HG03442 (cell line): ENCODE data around the gene PARL.

Experiments
- ATAC-seq: cut with Tn5 transposase; IDR thresholded peaks from one replicate; pipeline ENCODE4 v1.9.1; 2021; ENCODE audit warnings: mild to moderate bottlenecking, moderate library complexity; ENCODE audit not compliant: unreplicated experiment

The PARL gene

GRCh38 chr3:183818706-183819624, 65.7 kb downstream of the PARL start:
- no peak for ATAC-seq

GRCh38 chr3:183818041-183818620, 66.5 kb downstream of the PARL start:
- no peak for ATAC-seq

GRCh38 chr3:183817639-183818038, 67.0 kb downstream of the PARL start:
- ATAC-seq, result no peak

DNA sequence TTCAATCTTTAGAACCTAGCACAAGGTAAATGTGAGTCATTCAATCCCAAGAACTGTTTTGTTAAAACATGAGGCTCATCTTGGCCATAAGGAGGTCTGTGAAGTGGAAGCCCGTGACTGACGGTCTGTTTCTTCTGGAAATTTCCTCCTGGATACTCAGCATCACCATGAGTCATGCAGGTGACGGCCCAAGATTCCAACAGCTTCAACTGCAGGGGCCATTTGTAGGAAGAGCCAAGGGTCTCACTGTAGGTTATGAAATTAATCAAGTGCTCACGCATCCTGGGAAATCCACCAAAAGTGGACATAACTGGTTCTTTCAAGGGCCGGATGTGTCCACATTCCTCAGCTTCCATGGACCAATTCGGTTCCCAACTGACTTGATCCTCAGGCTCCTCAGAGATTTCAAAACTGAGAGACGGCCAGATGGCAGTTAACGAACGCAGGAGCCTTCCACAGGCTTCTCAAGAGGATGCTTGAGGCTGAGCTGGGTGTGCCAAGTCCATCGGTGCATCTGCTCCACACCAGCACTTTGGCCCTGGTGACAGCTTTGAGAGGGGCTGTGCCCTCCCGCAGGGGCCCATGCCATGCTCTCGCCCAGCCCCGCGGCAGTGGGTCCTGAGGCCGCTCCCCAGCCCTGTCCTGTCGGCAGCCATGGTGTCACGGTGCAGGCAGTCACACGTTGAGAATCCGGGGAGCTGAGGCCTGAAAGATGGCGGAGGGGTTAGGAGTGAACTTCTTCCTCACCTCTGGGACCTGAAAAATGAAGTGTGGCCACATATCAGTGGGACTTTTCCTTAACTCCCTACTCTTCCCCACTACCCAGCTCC, 67.8 kb downstream of the PARL start:
- no peak for ATAC-seq

DNA sequence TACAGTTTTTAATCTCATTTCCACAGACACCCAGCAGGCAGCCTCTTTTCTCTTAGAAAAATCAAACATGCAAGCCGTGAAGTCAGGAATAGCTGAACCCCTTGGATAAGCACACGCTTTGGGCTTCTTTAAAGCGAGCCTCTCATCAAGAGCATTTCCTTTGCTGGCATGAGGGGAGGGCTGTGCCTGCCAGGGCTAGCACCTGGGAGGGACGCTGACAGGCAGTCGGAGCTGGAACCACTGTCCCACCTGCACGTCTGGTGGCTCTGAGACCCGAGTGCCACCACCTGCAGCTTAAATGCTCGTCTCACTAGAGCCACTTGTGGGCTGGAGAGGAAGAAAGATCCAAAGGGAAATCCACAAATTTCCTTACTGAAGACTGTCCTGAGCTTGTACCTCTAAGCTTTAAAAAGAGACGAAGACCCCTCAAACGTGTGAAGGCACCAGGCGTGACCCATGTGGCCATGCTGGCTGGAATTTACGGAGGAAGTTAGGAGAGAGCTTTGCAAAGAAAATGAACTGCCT, 68.7 kb downstream of the PARL start:
- no peak for ATAC-seq

DNA sequence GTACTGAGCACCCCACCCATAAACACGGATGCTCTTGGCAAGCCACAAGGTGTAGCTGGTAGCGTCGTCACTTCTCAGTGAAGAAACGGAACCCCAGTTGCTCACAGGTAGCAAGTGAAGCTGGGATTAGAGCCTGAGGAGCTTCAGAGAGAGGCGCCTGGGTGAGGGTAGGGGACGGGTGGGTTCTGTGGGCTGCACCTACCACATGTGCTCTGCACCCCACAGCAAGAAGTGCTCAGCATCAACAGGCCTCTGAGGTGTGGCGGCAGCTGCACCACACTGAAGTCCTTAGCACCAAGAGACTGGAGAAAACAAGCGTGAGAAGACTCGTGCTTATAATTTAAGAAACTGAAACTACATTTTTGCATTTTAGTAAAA, 69.1 kb downstream of the PARL start:
- ATAC-seq, result no peak

DNA sequence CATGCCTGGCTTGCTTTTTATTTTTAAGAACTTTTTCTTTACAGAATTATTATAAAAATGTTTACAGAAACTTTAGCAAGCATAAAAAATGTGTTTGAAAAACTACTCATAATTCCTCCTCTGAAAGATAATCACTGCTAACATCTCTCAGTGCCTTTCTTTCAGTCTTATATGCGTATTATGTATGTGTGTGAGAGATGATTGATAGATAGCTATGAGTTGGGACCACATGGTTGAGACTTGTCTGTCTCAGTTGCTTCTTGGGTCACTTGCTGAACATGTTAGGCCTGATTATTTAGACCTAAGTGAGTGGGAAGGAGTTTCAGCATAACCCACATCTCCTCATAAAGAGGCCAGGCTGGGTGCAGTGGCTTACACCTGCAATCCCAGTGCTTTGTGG, 70.4 kb downstream of the PARL start:
- ATAC-seq, result no peak

DNA sequence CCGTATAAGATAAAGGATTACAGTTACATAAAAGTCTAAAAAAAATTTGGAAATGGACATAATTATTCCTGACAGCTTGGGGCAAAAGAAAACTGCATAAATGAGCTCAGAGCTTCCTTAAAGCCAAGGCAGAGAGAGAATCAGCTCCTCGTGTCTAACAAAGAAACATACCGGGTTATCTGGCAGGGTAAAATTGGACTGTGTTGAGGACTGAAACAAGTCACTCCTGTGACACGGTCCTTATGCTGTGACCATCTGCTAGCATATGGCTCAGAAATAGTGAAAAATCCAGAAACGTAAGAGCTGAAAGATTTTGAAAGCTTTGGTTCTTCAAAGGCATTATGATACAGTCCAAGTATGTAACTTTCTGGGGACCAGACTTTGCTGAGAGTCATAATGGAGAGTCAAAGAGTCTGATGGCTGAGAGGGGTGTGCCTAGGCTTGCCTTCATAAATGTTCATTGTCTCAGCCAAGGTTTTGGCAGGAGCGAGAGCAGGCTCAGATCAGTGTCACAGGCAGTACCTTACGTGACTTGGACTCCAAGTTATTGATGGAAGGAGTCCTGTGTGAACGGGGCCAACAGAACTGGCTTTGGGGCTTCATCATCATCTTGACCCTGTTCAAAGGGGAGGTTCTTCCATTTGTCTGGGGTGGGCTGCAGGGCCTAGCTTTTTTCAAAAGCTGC, 71.8 kb downstream of the PARL start:
- ATAC-seq, result no peak

DNA sequence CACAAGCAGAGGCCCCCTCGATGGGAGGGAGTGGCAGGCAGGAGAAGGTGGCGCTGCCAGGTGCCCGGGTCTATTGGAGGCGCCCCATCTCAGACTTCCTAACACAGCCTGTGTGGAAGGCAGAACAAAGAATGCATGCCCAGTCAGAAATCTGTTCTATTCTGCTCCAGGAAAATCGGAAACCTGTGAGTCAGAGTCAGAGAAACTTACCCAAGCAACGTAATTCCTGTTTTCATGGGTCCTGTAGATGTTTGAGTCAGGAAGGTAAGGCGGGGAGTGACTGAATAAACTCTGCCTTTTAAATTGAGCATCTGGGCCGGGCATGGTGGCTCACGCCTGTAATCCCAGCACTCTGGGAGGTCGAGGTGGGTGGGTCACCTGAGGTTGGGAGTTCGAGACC, 73.0 kb downstream of the PARL start:
- no peak for ATAC-seq

DNA sequence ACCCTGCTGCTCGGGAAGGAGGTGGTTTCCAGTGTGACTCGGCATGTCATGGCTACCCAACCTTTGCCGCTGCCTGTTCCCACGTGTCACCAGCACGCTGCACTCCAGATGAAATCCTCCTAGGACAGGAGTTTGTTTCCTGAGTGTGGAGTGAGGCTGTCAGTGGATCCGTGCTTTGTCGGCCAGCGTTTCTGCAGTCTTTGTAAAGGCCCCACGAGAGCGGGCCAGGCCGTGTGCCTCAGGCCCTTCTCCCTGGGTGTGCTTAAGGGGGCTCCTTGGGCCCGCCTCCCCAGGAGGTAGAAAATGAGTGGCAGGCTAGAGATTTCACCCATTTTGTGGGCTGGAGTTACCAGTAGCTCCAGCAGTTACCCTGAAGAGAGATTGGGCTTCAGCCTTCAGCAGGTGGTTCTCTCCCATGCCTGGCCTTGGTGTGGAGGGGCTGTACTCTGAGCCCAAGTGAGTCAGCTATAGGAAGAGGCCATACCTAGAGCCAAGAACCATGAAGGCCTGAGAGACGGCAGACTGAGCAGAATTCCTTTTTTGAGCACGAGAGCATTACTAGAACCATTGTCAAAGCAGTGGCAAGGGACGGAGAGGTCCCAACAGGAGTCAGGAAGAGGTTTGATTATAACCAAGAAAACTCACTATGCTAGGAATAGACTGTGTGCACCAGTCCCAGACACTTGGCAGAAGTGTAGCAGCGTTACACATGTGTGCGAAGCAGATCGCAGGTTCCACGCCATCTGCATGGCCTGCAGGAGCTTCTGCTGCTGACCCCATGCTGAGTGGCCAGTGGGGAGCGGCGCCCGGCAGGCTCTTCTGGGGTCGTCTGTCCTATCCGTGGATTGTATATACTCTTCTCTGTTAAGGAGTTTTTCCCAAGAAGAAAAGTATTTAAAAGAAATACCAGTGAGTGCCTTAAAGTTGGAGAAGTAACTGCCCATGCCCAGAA, 73.8 kb downstream of the PARL start:
- no peak for ATAC-seq

DNA sequence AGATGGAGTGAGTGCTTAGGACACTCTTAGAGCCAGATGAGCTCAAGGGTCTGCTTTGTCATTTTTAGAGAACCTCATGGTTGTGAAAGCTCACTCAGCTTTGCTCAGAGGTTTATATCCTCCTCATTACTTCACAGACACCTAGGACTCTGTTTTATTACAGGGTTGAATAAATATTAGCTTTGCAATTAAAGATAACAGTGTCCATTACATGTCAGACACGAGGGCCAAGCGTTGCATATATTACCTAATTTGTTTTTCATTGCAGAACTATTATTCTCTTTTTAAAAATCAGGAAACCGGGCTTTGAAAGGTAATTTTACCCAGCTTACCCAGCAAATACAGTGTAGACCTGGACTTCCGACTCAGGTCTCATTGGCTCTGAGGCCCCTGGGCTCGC, 75.4 kb downstream of the PARL start:
- ATAC-seq, result no peak

DNA sequence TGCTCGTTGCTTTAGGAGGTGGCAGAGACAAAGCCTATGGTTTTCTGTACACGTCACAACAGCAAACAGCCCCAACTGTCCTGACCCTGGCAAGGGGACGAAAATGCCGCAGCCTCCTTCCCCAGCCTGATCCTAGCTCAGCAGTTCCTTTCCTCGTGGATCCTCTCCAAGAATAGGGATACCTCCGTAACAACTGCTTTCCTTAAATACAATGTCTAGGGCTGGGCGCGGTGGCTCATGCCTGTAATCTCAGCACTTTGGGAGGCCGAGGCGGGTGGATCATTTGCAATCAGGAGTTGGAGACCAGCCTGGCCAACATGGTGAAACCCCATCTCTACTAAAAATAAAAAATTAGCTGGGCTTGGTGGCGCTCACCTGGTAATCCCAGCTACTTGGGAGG, 76.3 kb downstream of the PARL start:
- ATAC-seq, result no peak

DNA sequence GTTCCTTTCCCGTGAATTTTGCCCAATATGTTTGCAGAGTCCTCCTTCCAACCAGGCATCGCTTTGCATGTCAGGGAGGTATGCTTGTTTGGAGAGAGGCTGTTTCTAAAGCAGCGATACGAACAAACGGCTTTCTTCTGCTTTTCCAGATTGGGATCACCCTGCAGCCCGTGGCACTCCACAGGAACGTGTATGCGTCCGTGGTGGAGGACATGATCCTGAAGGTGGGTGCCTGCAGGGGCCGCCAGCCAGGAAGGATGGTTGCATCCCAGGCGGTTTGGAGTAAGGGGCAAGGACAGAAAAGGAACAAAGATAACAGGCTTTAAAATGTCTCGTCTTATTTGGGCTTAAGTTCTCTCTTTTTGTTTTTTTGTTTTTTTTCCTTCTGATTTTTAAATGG, 76.8 kb downstream of the PARL start:
- ATAC-seq, result no peak

DNA sequence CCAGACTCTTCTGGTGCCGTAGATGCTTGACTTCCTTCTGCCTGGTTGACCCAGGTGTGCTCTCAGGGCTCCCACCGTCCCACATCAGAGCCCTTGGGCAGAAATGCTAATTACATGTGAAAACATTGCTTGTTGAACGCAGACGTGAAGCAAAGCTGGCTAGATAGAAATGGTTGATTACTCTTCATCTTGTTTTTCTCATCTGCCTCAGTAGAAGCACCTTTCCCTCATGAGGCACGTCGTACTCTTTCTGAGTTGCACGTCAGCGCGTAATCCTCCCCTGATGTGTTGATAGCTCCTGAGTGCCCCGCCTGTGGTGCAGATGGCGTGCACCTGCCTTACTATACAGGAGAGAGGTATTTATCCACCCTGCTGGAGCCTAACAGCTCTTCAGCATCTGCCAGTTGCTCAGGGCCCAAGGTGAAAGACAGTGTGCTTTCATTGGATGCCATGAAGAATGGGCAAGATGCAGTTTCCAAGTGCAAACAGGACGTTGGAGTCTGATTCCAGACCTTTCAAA, 77.4 kb downstream of the PARL start:
- no peak for ATAC-seq

DNA sequence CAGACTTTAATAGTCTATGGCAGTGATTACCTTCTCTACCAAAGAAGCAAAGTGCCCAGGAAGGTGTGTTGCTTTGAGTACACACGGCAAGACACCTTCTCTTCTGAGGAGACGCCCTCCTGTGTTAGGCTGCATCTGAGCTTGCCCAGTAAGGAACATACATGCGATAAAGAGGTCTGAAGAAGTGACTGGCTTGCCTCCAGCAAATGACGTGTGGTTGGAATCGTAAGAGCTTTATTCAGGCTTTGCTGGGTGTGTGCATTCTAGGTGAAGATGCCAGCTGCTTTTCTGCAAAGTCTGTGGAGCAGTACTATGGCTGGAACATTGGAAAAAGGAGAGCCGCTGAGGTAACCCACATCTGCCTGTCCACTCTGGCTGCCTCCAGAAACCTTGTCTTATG, 81.7 kb downstream of the PARL start:
- no peak for ATAC-seq

DNA sequence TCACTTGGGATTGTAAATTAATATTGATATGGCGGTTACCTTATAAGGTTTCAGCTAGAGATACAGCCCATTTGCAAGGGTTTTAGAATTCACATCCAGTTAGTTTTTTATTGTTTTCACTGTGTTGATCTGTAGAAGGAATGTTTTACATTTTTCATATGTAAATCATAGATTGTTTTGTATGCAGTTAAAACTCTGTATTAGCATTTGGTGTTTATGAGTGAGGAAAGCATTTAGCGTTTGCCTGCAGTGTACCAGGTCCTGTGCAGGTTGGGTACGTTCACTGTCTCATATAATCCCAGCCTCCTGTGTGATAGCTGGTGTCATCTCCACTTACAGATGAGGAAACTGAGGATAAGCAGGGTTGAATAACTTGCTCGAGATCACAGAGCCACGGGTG, 83.1 kb downstream of the PARL start:
- no peak for ATAC-seq

- ATAC-seq, result no peak
These were observed 84.3 kb downstream of the PARL start for GRCh38 chr3:183800243-183800863.

DNA sequence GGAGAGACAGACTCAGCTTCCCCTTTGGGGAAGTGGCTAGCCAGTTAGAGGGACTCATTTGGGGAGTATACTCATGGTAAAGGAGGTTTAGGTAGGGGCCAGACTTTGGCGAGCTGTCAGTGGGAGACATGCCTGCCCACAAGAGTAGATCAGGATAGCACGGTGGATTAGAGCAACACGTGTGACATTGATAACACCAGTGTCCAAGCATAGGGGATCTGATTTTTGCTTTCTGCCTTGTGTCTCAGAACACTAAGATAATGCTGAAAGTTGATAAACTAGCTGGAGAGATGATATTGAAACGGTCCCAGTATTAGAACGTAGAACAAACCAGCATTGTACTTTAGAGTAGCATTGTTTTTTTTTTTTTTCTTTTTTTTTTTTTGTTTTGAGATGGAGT, 85.2 kb downstream of the PARL start:
- no peak for ATAC-seq

DNA sequence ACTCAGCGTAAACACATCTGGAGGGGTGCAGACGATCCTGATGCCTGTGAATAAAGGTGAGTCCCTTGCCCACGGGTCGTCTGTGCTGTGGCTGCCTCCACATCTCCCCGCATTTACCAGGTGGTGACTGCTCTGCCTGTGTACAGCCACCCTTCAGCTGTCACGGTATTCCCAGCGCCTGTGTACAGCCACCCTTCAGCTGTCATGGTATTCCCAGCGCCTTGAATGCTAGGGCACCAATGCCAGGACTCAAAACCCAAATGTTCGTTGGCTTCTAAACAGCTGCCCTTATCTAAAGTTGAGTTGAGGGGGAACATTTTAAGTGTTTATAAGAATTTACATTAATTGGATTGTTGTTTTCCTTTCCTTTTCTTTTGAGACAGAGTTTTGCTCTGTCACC, 86.7 kb downstream of the PARL start:
- no peak for ATAC-seq
